Measurements from ENCODE around the gene ZRANB1.

ZRANB1 gene

GRCh38 chr10:124955243-124955642, 13.3 kb downstream of the ZRANB1 start:
- H3K9ac ChIP-seq (ENCODE audit: low read length): no peak overlapping the region
- no peaks in the 10 kb centered on the region for H3K9me3 ChIP-seq (ENCODE audit: control insufficient read depth, low read length)
- H3K36me3 ChIP-seq (ENCODE audit: control insufficient read depth, insufficient read depth, low read length): no peaks in the 10 kb centered on the region
- H3K4me3 ChIP-seq (ENCODE audit: low read length): no peak overlapping the region
- H3K4me1 ChIP-seq (ENCODE audit: control insufficient read depth, insufficient read depth, low read length): no peaks in the 10 kb centered on the region
- H3K27me3 ChIP-seq (ENCODE audit: control insufficient read depth, insufficient read depth, low read length): no peaks in the 10 kb centered on the region

GRCh38 chr10:124955868-124956267, 13.9 kb downstream of the ZRANB1 start:
- Histone ChIP-seq H3K36me3 (ENCODE audit: control insufficient read depth, insufficient read depth, low read length) (no peaks in the 10 kb centered on the region), H3K9ac (ENCODE audit: low read length) (no peak overlapping the region), H3K4me1 (ENCODE audit: control insufficient read depth, insufficient read depth, low read length) (no peaks in the 10 kb centered on the region), H3K27me3 (ENCODE audit: control insufficient read depth, insufficient read depth, low read length) (no peaks in the 10 kb centered on the region), H3K4me3 (ENCODE audit: low read length) (no peak overlapping the region), H3K9me3 (ENCODE audit: control insufficient read depth, low read length) (no peaks in the 10 kb centered on the region)

GRCh38 chr10:124956764-124957163, 14.8 kb downstream of the ZRANB1 start:
- H3K4me1 ChIP-seq (ENCODE audit: control insufficient read depth, insufficient read depth, low read length): no peaks in the 10 kb centered on the region
- no peak overlapping the region for H3K4me3 ChIP-seq (ENCODE audit: low read length)
- H3K27me3 ChIP-seq (ENCODE audit: control insufficient read depth, insufficient read depth, low read length): no peaks in the 10 kb centered on the region
- H3K9ac ChIP-seq (ENCODE audit: low read length): no peak overlapping the region
- no peaks in the 10 kb centered on the region for H3K9me3 ChIP-seq (ENCODE audit: control insufficient read depth, low read length)
- H3K36me3 ChIP-seq (ENCODE audit: control insufficient read depth, insufficient read depth, low read length): no peaks in the 10 kb centered on the region

- Histone ChIP-seq H3K4me1 (ENCODE audit: control insufficient read depth, insufficient read depth, low read length) (no peaks in the 10 kb centered on the region), H3K27me3 (ENCODE audit: control insufficient read depth, insufficient read depth, low read length) (no peaks in the 10 kb centered on the region), H3K36me3 (ENCODE audit: control insufficient read depth, insufficient read depth, low read length) (no peaks in the 10 kb centered on the region), H3K9me3 (ENCODE audit: control insufficient read depth, low read length) (no peaks in the 10 kb centered on the region), H3K9ac (ENCODE audit: low read length) (no peak overlapping the region), H3K4me3 (ENCODE audit: low read length) (no peak overlapping the region)
Measured at GRCh38 chr10:124957404-124957947, 15.6 kb downstream of the ZRANB1 start.

GRCh38 chr10:124959564-124959963, 17.6 kb downstream of the ZRANB1 start:
- no peaks in the 10 kb centered on the region for H3K36me3 ChIP-seq (ENCODE audit: control insufficient read depth, insufficient read depth, low read length)
- no peak overlapping the region for H3K9ac ChIP-seq (ENCODE audit: low read length)
- no peaks in the 10 kb centered on the region for H3K4me1 ChIP-seq (ENCODE audit: control insufficient read depth, insufficient read depth, low read length)
- no peaks in the 10 kb centered on the region for H3K9me3 ChIP-seq (ENCODE audit: control insufficient read depth, low read length)
- no peak overlapping the region for H3K4me3 ChIP-seq (ENCODE audit: low read length)
- no peaks in the 10 kb centered on the region for H3K27me3 ChIP-seq (ENCODE audit: control insufficient read depth, insufficient read depth, low read length)

GRCh38 chr10:124961248-124961570, 19.3 kb downstream of the ZRANB1 start:
- Histone ChIP-seq H3K4me3 (ENCODE audit: low read length) (no peak overlapping the region), H3K36me3 (ENCODE audit: control insufficient read depth, insufficient read depth, low read length) (no peaks in the 10 kb centered on the region), H3K9me3 (ENCODE audit: control insufficient read depth, low read length) (no peaks in the 10 kb centered on the region), H3K4me1 (ENCODE audit: control insufficient read depth, insufficient read depth, low read length) (no peaks in the 10 kb centered on the region), H3K9ac (ENCODE audit: low read length) (no peak overlapping the region), H3K27me3 (ENCODE audit: control insufficient read depth, insufficient read depth, low read length) (no peaks in the 10 kb centered on the region)

- no peaks in the 10 kb centered on the region for H3K36me3 ChIP-seq (ENCODE audit: control insufficient read depth, insufficient read depth, low read length)
- H3K27me3 ChIP-seq (ENCODE audit: control insufficient read depth, insufficient read depth, low read length): no peaks in the 10 kb centered on the region
- H3K4me3 ChIP-seq (ENCODE audit: low read length): no peak overlapping the region
- H3K9ac ChIP-seq (ENCODE audit: low read length): no peak overlapping the region
- H3K9me3 ChIP-seq (ENCODE audit: control insufficient read depth, low read length): no peaks in the 10 kb centered on the region
- H3K4me1 ChIP-seq (ENCODE audit: control insufficient read depth, insufficient read depth, low read length): no peaks in the 10 kb centered on the region
Measured at GRCh38 chr10:124962421-124962820, 20.5 kb downstream of the ZRANB1 start.

- H3K9me3 ChIP-seq (ENCODE audit: control insufficient read depth, low read length): no peaks in the 10 kb centered on the region
- no peaks in the 10 kb centered on the region for H3K27me3 ChIP-seq (ENCODE audit: control insufficient read depth, insufficient read depth, low read length)
- H3K4me3 ChIP-seq (ENCODE audit: low read length): no peak overlapping the region
- H3K9ac ChIP-seq (ENCODE audit: low read length): no peak overlapping the region
- H3K36me3 ChIP-seq (ENCODE audit: control insufficient read depth, insufficient read depth, low read length): no peaks in the 10 kb centered on the region
- H3K4me1 ChIP-seq (ENCODE audit: control insufficient read depth, insufficient read depth, low read length): no peaks in the 10 kb centered on the region
Measured at GRCh38 chr10:124963866-124964720, 22.2 kb downstream of the ZRANB1 start.

- no peak overlapping the region for H3K4me3 ChIP-seq (ENCODE audit: low read length)
- H3K9me3 ChIP-seq (ENCODE audit: control insufficient read depth, low read length): no peaks in the 10 kb centered on the region
- H3K36me3 ChIP-seq (ENCODE audit: control insufficient read depth, insufficient read depth, low read length): no peaks in the 10 kb centered on the region
- H3K4me1 ChIP-seq (ENCODE audit: control insufficient read depth, insufficient read depth, low read length): no peaks in the 10 kb centered on the region
- no peak overlapping the region for H3K9ac ChIP-seq (ENCODE audit: low read length)
- H3K27me3 ChIP-seq (ENCODE audit: control insufficient read depth, insufficient read depth, low read length): no peaks in the 10 kb centered on the region
Measured at GRCh38 chr10:124966008-124966407, 24.1 kb downstream of the ZRANB1 start.

- Histone ChIP-seq H3K4me3 (ENCODE audit: low read length) (no peak overlapping the region), H3K9me3 (ENCODE audit: control insufficient read depth, low read length) (no peaks in the 10 kb centered on the region), H3K36me3 (ENCODE audit: control insufficient read depth, insufficient read depth, low read length) (no peaks in the 10 kb centered on the region), H3K27me3 (ENCODE audit: control insufficient read depth, insufficient read depth, low read length) (no peaks in the 10 kb centered on the region), H3K9ac (ENCODE audit: low read length) (no peak overlapping the region), H3K4me1 (ENCODE audit: control insufficient read depth, insufficient read depth, low read length) (no peaks in the 10 kb centered on the region)
Measured at GRCh38 chr10:124967255-124967654, 25.3 kb downstream of the ZRANB1 start.

GRCh38 chr10:124971276-124971675, 29.4 kb downstream of the ZRANB1 start:
- no peaks in the 10 kb centered on the region for H3K9me3 ChIP-seq (ENCODE audit: control insufficient read depth, low read length)
- no peaks in the 10 kb centered on the region for H3K36me3 ChIP-seq (ENCODE audit: control insufficient read depth, insufficient read depth, low read length)
- H3K27me3 ChIP-seq (ENCODE audit: control insufficient read depth, insufficient read depth, low read length): no peaks in the 10 kb centered on the region
- no peak overlapping the region for H3K9ac ChIP-seq (ENCODE audit: low read length)
- no peaks in the 10 kb centered on the region for H3K4me1 ChIP-seq (ENCODE audit: control insufficient read depth, insufficient read depth, low read length)
- no peak overlapping the region for H3K4me3 ChIP-seq (ENCODE audit: low read length)

GRCh38 chr10:124972637-124973036, 30.7 kb downstream of the ZRANB1 start:
- Histone ChIP-seq H3K4me1 (ENCODE audit: control insufficient read depth, insufficient read depth, low read length) (no peaks in the 10 kb centered on the region), H3K27me3 (ENCODE audit: control insufficient read depth, insufficient read depth, low read length) (no peaks in the 10 kb centered on the region), H3K4me3 (ENCODE audit: low read length) (no peak overlapping the region), H3K9ac (ENCODE audit: low read length) (no peak overlapping the region), H3K36me3 (ENCODE audit: control insufficient read depth, insufficient read depth, low read length) (no peaks in the 10 kb centered on the region), H3K9me3 (ENCODE audit: control insufficient read depth, low read length) (no peaks in the 10 kb centered on the region)
